SJSA1 (cell line): ENCODE data around the gene ABCC12. TPM values are rescaled to one million over a fixed set of nuclear protein-coding genes. Genes with fewer than 3 reads are reported as not detected.

Experiments
- DNase-seq, 2 experiments: peaks; one replicate each; pipeline ENCODE4 v3.0.0-alpha.2; 2015 to 2020; ENCODE audit warnings: low spot score in 2 of 2, low read depth in 1 of 2
- H3K27ac ChIP-seq: fragments of 250-450 bp; sonication (Bioruptor Pico); 2 replicates; pipeline ENCODE4 v1.5.1; 2020; ENCODE audit warnings: mild to moderate bottlenecking, moderate library complexity
- H3K27me3 ChIP-seq: fragments of 250-450 bp; sonication (Bioruptor Pico); replicated peaks from 2 replicates; pipeline ENCODE4 v1.5.1; 2020; ENCODE audit warnings: mild to moderate bottlenecking, moderate library complexity
- H3K36me3 ChIP-seq: fragments of 250-450 bp; sonication (Bioruptor Pico); 2 replicates; pipeline ENCODE4 v1.5.1; 2020; ENCODE audit warnings: mild to moderate bottlenecking
- H3K4me1 ChIP-seq: fragments of 250-450 bp; sonication (Bioruptor Pico); replicated peaks from 2 replicates; pipeline ENCODE4 v1.6.1; 2021; ENCODE audit warnings: mild to moderate bottlenecking
- H3K4me3 ChIP-seq: fragments of 250-450 bp; sonication (Bioruptor Pico); 2 replicates; pipeline ENCODE4 v1.5.1; 2020; ENCODE audit warnings: mild to moderate bottlenecking
- H3K9me3 ChIP-seq: fragments of 250-450 bp; sonication (Bioruptor Pico); replicated peaks from 2 replicates; pipeline ENCODE4 v1.5.1; 2020; ENCODE audit warnings: mild to moderate bottlenecking
- total RNA-seq: library from RNA; depleted of rRNA; stranded (reverse); fragments of >200 nt; shearing (Covaris generic); gene quantifications from 2 replicates; pipeline ENCODE4 v1.2.3, GENCODE V29; 2014

ABCC12 gene
- total RNA-seq, 1 experiment from 2014 or later: 0.03 TPM

DNA sequence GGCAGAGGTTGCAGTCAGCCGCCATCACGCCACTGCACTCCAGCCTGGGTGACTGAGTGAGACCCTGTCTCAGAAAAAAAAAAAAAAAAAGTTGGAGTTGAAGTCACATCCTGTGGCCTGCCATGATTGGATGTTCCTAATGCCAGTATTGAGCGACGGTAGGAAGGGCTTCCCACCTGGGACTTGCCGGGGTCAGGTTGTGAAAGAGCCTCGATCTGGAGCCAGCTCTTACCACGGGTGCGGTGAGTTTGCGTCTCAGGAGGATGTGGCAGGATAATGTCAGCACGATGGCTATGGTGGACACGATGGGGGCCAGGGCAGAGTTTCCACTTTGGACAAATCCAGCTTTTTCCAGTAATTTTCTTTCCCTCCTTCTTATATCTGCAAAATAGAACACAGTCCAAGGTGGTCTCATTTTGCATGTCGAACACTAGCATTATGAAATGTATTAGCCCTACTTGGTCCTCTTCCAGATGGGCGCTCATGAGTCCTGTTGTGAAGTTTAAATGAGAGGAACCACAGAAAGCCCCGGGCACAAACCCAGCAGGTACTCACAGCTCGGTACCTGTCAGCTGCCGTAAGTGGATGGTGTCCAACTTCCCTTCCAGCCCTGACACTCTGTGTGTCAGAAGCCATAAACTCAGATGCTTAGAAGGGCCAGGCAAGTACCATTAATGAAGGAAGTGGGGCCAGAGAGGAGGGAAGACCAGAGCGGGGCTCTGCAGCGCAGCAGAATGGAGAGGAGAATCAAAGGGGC lies 22.2 kb downstream of the ABCC12 start:
- H3K27me3 ChIP-seq: no peaks in the 10 kb centered on the region
- H3K4me3 ChIP-seq: no peak overlapping the region
- H3K4me1 ChIP-seq: peaks cover 3% of the 10 kb centered on the region; the same call in 1 of the 2 replicates

DNA sequence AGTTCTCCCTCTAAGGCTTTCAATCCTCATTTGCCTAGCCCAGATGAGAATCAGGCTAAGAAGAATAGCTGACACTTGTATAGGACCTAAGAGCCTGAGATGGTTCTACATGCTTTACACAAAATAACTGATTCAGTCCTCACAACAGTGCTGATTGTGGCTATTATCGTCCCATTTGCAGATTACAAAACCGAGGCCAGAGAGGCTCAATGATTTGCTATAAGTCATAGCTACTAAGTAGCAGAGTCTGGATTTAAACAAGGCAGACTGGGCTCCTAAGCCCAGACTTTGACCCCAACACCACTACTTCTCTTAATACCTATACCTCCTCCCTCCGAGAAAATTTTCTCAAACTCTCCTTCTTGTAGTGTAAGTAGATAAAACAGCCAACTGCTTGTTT lies 23.1 kb downstream of the ABCC12 start:
- no peak for DNase-seq
- Histone ChIP-seq H3K4me1 (peaks cover 11% of the 10 kb centered on the region), H3K27me3 (no peaks in the 10 kb centered on the region), H3K27ac (no peak overlapping the region; the same call in 1 of the 2 replicates), H3K9me3 (no peaks in the 10 kb centered on the region), H3K36me3 (no peaks in the 10 kb centered on the region), H3K4me3 (no peak overlapping the region)

More for the DNA sequence above, 22.2 kb downstream of the ABCC12 start:
- no peak for DNase-seq
- Histone ChIP-seq H3K27ac (no peak overlapping the region), H3K36me3 (no peaks in the 10 kb centered on the region), H3K9me3 (no peaks in the 10 kb centered on the region)

DNA sequence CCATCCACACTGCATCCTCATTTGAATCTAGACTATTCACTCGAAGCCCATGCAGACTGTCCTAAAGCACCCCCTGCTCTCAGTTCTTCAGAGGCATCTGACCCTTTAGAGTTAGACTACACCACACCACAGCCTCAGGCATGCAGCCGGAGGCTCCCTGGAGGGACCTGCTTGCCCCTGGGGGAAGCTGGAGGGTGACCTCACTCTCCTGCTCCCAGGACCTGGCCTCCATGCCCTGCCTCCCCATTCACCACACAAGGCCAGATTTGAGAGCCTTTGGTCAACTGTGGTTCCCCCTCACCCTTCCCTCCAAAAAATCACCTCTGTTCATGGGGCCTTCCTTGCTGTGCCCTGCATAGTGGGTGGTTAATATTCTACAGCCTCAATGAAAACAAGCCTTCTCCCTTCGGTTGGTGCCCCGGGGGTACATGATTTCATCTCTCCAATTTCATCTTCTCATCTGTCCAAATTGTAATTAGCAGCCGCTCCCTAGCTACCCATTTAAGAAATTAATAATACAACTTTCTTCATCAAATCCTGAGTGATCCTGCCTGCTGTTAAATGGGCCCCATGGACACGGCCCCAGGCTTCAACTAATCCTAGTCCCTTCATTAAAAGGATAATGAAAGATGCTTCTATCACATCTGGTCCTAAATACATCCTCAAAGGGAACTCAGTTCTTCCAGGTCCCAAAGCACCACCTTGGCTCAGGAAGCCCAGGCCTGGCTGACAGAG lies 24.4 kb downstream of the ABCC12 start:
- no peak for DNase-seq
- H3K4me1 ChIP-seq: peaks cover 22% of the 10 kb centered on the region
- no peaks in the 10 kb centered on the region for H3K36me3 ChIP-seq
- no peaks in the 10 kb centered on the region for H3K27me3 ChIP-seq
- H3K9me3 ChIP-seq: no peaks in the 10 kb centered on the region
- no peak overlapping the region for H3K27ac ChIP-seq
- no peak overlapping the region for H3K4me3 ChIP-seq

DNA sequence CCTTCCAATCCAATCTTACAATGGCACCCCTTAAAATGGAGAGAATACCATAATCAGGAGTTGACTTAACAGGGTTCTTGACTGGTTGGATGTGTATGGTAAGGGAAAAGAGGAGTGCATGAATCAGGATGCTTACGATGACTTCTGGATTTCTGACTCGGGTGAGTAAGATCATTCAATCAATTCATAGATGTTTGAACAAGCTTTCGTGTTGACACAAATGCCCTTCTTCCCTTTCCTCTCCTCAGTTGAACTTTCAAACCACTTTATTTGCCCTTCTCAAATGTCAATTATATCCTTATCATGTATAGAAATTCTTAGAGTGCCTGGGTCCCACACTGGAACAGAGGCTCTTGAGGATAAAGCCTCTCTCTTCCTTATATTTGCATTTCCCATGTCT lies 25.9 kb downstream of the ABCC12 start:
- DNase-seq: no peak
- Histone ChIP-seq H3K4me1 (peaks cover 37% of the 10 kb centered on the region), H3K9me3 (no peaks in the 10 kb centered on the region), H3K36me3 (no peaks in the 10 kb centered on the region), H3K4me3 (no peak overlapping the region), H3K27ac (no peak overlapping the region), H3K27me3 (no peaks in the 10 kb centered on the region)

DNA sequence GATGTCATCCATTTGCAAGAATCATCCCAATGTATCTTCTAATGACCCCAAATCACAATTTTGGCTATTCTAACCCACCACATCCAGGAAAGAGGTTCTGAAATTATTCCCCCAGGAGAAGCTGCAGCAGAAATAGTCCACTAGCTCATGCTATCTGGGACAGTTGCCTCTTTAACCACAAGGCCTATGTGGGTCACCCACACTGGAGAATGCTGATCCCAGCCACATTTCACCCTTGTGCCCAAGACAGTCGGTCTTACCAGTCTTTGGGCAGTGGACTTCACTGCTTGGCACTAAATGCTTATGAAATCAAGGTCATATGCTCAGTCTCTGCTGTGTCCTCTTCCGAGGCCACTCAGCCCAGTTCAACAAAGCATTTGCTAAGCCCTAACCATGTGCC lies 27.0 kb downstream of the ABCC12 start:
- no peaks in the 10 kb centered on the region for H3K27me3 ChIP-seq
- no peaks in the 10 kb centered on the region for H3K9me3 ChIP-seq
- H3K27ac ChIP-seq: no peak overlapping the region
- no peak overlapping the region for H3K4me3 ChIP-seq
- DNase-seq: no peak
- H3K4me1 ChIP-seq: peaks cover 48% of the 10 kb centered on the region
- H3K36me3 ChIP-seq: no peaks in the 10 kb centered on the region

DNA sequence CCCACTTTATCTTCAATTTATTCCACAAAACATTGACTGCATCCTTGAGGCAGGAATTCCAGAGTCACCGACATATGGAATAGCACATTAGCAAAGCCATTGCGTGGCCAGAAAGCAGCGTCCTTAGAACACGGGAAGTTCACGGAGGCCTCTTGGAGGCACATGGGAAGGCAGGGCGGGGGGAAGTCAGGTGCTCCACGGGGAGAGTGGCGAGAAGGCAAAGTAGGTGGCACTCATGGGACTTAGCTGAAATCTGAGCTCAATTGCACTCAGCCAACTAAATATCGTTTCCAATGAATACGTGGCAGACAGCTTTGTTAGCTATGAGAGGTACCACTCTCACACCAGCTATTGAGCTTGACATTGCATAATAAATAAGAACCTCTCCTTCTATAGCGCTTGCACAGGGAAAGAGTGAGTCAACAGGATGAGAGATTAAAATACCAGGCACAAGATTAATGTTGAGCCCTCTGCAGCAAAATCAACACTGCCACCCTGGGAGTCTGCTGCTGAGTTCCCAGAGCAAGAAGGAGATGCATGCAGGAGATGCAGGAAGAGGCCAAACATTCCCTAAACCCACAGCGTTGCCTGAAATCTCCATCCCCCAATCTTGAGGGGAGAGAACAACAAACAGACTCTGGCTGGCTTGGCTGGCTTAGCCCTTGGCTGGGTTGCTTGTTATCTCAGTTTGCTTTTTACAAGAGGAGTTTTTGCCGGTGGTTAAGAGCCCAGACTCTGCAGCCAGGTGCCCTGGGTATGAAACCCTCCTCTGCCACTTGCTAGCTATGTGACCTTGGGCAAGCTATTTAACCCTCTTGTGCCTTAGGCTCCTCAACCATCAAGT lies 28.8 kb downstream of the ABCC12 start:
- Histone ChIP-seq H3K27ac (peak overlapping the region; percentile 68), H3K27me3 (no peaks in the 10 kb centered on the region), H3K9me3 (no peaks in the 10 kb centered on the region), H3K4me3 (no peak overlapping the region), H3K36me3 (no peaks in the 10 kb centered on the region), H3K4me1 (peaks cover 64% of the 10 kb centered on the region)
- peak; percentile 94 to 98 for DNase-seq

DNA sequence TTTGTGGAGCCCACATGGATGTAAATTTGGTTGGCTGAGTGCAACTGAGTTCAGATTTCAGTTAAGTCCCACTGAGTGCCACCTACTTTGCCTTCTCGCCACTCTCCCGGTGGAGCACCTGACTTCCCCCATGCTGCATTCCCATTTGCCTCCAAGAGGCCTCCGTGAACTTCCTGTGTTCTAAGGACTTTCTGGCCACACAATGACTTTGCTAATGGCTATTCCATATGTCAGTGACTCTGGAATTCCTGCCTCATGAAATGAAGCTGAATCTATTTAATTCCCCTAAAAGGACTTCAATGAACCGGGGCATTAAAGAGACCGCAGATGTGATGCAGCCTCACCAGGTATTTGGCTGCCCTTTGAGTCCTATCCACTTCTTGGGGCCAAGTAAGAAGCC lies 29.9 kb downstream of the ABCC12 start:
- H3K4me3 ChIP-seq: no peak overlapping the region
- H3K9me3 ChIP-seq: no peaks in the 10 kb centered on the region
- no peaks in the 10 kb centered on the region for H3K27me3 ChIP-seq
- DNase-seq: peak in 1 of 2 experiments; percentile 15
- no peaks in the 10 kb centered on the region for H3K36me3 ChIP-seq
- peaks cover 64% of the 10 kb centered on the region for H3K4me1 ChIP-seq
- H3K27ac ChIP-seq: peak overlapping the region; percentile 68

DNA sequence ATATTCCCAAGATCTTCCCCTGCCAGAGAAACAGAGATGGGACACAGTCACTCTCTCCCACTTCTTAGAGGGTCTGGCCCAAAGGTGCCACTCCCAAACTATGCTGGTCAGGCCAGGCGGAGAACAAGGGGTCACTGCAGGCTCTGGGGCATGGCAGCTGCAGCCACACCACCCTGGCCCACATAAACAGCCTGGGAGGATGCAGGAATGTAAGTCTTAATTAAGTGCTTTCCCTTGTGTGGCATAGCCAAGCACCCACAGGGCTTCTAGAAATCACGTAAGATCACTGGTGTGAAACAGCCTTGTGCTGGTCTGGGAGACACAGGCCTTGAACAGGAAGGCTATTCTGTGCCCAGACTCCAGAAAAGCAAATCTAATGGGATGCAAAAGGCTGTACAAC lies 31.5 kb downstream of the ABCC12 start:
- no peak overlapping the region for H3K4me3 ChIP-seq
- DNase-seq: peak in 1 of 2 experiments; percentile 6
- peak overlapping the region; percentile 79 for H3K27ac ChIP-seq
- no peaks in the 10 kb centered on the region for H3K27me3 ChIP-seq
- peaks cover 64% of the 10 kb centered on the region for H3K4me1 ChIP-seq
- H3K36me3 ChIP-seq: no peaks in the 10 kb centered on the region
- no peaks in the 10 kb centered on the region for H3K9me3 ChIP-seq

DNA sequence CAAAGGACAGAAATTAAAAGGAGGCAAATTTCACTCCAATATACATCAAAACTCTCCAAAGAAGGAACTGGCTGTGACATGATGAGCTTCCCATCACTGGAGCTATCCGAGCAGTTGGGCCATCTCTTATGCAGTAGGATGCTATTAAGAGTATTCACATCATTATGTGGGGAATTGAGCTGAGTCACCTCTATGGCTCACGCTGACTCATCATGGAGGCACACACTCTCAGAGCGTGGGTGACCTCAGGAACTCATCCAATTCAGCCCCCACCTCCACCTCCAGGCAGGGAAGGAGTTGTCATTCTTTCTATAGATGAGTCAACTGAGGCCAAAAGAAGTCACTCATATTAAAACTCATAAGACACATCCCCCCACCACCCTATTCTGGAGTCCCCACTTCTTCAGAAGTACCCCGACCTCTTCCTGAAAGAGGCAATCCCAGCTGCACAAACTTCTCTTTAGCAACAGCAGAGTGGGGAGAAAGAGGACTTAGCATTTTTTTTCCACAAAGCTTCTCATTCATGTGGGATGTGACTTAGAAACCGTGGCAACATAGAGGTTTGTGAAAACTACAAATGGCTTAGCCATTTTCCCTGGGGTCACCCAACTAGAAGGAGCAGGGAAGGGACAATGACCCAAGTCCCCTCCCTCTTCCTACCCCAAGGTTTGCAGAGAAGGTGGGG lies 32.5 kb downstream of the ABCC12 start:
- Histone ChIP-seq H3K27ac (peak overlapping the region; percentile 79), H3K4me3 (no peak overlapping the region), H3K36me3 (no peaks in the 10 kb centered on the region), H3K27me3 (no peaks in the 10 kb centered on the region), H3K4me1 (peaks cover 58% of the 10 kb centered on the region), H3K9me3 (no peaks in the 10 kb centered on the region)
- DNase-seq: peak; percentile 92 to 96

DNA sequence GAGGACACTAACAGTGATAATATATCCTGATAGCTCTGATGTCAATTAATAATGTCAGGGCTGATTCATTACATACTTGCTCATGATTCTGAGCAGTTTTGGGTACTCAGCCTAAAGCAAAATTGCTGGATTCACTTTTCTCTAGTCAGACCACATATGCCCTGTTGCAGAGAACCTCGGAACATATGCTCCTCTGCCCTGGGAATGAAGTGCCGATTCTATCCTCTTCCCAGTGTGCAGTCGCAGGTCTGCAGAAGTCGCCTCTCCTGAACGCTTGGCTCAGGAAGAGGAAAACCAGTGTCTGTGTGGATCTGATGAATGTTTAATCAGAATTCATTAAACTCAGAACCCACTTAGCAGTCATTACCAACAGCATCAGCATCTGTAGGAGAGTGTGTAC lies 34.5 kb downstream of the ABCC12 start:
- H3K27me3 ChIP-seq: no peaks in the 10 kb centered on the region
- H3K36me3 ChIP-seq: no peaks in the 10 kb centered on the region
- H3K9me3 ChIP-seq: no peaks in the 10 kb centered on the region
- H3K4me3 ChIP-seq: no peak overlapping the region
- no peak overlapping the region for H3K27ac ChIP-seq
- peaks cover 47% of the 10 kb centered on the region for H3K4me1 ChIP-seq
- no peak for DNase-seq

DNA sequence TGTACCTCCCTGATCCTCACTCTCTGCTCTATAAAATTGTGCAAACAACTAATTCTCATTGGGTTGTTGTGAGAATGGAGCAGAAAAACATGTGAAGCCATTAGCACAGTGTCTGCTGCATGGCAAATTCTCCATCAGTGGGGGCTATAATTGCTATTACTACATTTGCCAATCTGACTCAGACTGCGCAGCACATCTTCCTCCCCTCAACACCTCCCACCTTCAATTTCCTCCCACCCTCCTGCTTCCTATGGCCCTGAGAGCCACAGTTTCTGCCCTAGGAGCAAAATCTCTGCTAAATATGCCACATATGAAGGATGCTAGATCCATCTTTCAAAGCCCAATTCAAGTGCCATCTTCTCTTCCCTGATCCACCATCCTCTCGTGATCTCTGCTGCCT lies 37.0 kb downstream of the ABCC12 start:
- DNase-seq: no peak
- H3K27ac ChIP-seq: no peak overlapping the region
- H3K27me3 ChIP-seq: no peaks in the 10 kb centered on the region
- no peaks in the 10 kb centered on the region for H3K9me3 ChIP-seq
- no peak overlapping the region for H3K4me3 ChIP-seq
- peaks cover 23% of the 10 kb centered on the region for H3K4me1 ChIP-seq
- no peaks in the 10 kb centered on the region for H3K36me3 ChIP-seq

DNA sequence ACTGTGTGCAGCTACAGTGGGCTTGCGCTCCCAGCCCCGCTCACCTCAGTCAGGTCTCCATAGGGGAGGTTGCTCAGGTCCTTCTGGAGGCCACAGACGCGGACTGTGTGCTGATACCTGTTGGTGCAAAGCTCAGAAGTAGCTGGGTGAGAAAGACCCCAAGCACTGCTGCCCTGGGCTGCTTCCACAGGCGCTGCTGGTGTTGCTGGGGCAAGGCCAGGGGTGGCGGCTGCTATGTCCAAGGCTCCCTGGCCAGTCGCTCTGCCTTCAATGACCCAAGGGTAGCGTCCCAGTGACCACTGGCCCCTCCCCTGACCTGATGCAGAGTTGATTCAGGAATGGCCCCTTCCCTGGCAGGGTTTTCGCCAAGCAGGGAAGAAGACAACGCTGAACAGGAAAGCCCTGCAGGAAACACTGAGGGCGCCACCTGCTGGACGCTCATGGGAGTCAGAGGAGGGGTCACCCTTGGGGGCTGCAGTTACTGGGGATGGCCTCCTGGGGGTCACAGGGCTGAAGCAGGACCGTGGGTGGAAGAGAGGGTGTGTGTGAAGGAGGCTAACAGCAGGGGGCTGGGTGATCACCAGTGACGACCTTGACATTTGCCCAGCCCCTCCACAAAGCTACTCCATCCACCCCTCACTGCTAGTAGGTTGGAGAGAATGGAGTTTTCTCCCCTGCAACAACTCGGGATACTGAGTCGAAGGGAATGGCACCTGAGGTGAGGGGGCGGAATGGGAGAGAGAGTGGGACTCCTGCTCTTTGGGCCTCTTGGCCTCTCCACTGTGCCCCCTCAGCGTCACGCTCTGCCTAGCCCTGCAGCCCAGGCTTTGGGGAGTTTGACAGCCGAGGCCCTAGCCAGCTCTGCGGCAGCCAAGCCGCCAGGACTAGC lies 38.3 kb downstream of the ABCC12 start:
- H3K9me3 ChIP-seq: no peaks in the 10 kb centered on the region
- H3K36me3 ChIP-seq: no peaks in the 10 kb centered on the region
- peaks cover 9% of the 10 kb centered on the region for H3K4me1 ChIP-seq
- no peaks in the 10 kb centered on the region for H3K27me3 ChIP-seq
- H3K4me3 ChIP-seq: no peak overlapping the region
- peak; percentile 49 to 77 for DNase-seq
- H3K27ac ChIP-seq: no peak overlapping the region
